Common myeloid progenitor, CD34-positive (primary cell): ENCODE data around the gene BICD2.

ENCODE experiments used
- CTCF ChIA-PET: fragments of 350-600 bp; sonication (Branson Sonifier 250); formaldehyde crosslinking; loops from one replicate; lab custom pipeline; 2021; ENCODE audit warnings: antibody characterized with exemption; lab: Charles Lee
- POLR2A ChIA-PET: fragments of 350-600 bp; sonication (Branson Sonifier 250); formaldehyde crosslinking; loops from one replicate; lab custom pipeline; 2021; ENCODE audit warnings: antibody characterized with exemption; lab: Charles Lee
- DNase-seq, 3 donors: peaks; one replicate each; pipeline versions ENCODE4 v3.0.0 to v3.0.0-alpha.2; 2013
- H3K27ac ChIP-seq, 2 experiments: 1 replicate in 1 of 2; 2 replicates in 1 of 2; pipeline ENCODE4 v1.7.0; 2013; ENCODE audit warnings: inconsistent platforms in 2 of 2, low read length in 2 of 2, mild to moderate bottlenecking in 2 of 2, low read depth in 1 of 2, moderate library complexity in 1 of 2; ENCODE audit not compliant: severe bottlenecking in 2 of 2, insufficient read depth in 1 of 2, poor library complexity in 1 of 2
- H3K27me3 ChIP-seq, 5 experiments: replicated peaks in 2 of 5; 1 replicate in 3 of 5; 2 replicates in 2 of 5; pipeline versions ENCODE4 v1.6.1 to v1.7.0; 2013; ENCODE audit warnings: low read length in 4 of 5, mild to moderate bottlenecking in 2 of 5, moderate library complexity in 2 of 5, inconsistent platforms in 1 of 5; ENCODE audit not compliant: insufficient read depth in 5 of 5, control insufficient read depth in 4 of 5
- H3K36me3 ChIP-seq, 4 experiments: 1 replicate in 2 of 4; 2 replicates in 2 of 4; pipeline versions ENCODE4 v1.6.1 to v1.7.0; 2013; ENCODE audit warnings: low read length in 3 of 4, control low read depth in 1 of 4, mild to moderate bottlenecking in 1 of 4; ENCODE audit not compliant: control insufficient read depth in 4 of 4, insufficient read depth in 4 of 4
- H3K4me1 ChIP-seq, 4 experiments: 1 replicate in 3 of 4; 2 replicates in 1 of 4; pipeline versions ENCODE4 v1.6.1 to v1.7.1; 2013; ENCODE audit warnings: low read length in 3 of 4, mild to moderate bottlenecking in 3 of 4, control low read depth in 1 of 4, inconsistent platforms in 1 of 4, moderate library complexity in 1 of 4; ENCODE audit not compliant: control insufficient read depth in 4 of 4, insufficient read depth in 4 of 4; ENCODE audit errors: control extremely low read depth in 1 of 4
- H3K4me3 ChIP-seq, 7 experiments: 1 replicate in 4 of 7; 2 replicates in 3 of 7; pipeline versions ENCODE4 v1.5.1 to v1.7.0; 2013; ENCODE audit warnings: mild to moderate bottlenecking in 7 of 7, low read length in 6 of 7, moderate library complexity in 6 of 7, inconsistent platforms in 2 of 7, low read depth in 2 of 7, control low read depth in 1 of 7; ENCODE audit not compliant: insufficient read depth in 4 of 7, control insufficient read depth in 1 of 7; ENCODE audit errors: extremely low read depth in 1 of 7
- H3K9me3 ChIP-seq, 5 experiments: 1 replicate in 4 of 5; 2 replicates in 1 of 5; pipeline versions ENCODE4 v1.6.1 to v1.7.1; 2013; ENCODE audit warnings: low read length in 4 of 5, mild to moderate bottlenecking in 2 of 5, inconsistent platforms in 1 of 5, low read depth in 1 of 5, moderate library complexity in 1 of 5; ENCODE audit not compliant: control insufficient read depth in 4 of 5, insufficient read depth in 2 of 5; ENCODE audit errors: control extremely low read depth in 1 of 5
- whole genome bisulfite sequencing: methylation state at CpG from one replicate; pipeline ENCODE4 v1.1.5; 2013; ENCODE audit not compliant: insufficient coverage; 5-methylcytosine and 5-hydroxymethylcytosine counted together

BICD2 gene

GRCh38 chr9:92746567-92747458 is 17.8 kb downstream of the BICD2 start:
- ChIA-PET CTCF (interaction anchor here (0.7 to 4.0 kb wide), 5 partner anchors 12 to 21 kb away, joined by 3 to 17 read pairs (median 7); partner anchors contain the start of gene BICD2), POLR2A (interaction anchor here (0.8 to 1.3 kb wide), 2 partner anchors 15 to 17 kb away, joined by 3 to 5 read pairs; no protein-coding TSS in a partner anchor)
- H3K9me3 ChIP-seq: peaks cover 0 to 11% (median 3%) of the 10 kb centered on the region in 5 experiments
- no peaks in the 10 kb centered on the region for H3K27me3 ChIP-seq
- H3K27ac ChIP-seq: no peak overlapping the region
- H3K4me3 ChIP-seq: no peak overlapping the region
- H3K36me3 ChIP-seq: peaks cover 0 to 13% (median 0%) of the 10 kb centered on the region in 4 experiments
- H3K4me1 ChIP-seq: peaks cover 0 to 47% (median 36%) of the 10 kb centered on the region in 4 experiments
- WGBS: 97% methylated on average over 9 of the region's 14 CpGs
- no peak for DNase-seq

GRCh38 chr9:92745881-92746280 is 18.8 kb downstream of the BICD2 start:
- H3K4me3 ChIP-seq: no peak overlapping the region
- POLR2A ChIA-PET: interaction anchor here (1.1 kb wide), 1 partner anchor 18 kb away, joined by 3 read pairs; no protein-coding TSS in a partner anchor
- peaks cover 0 to 3% (median 0%) of the 10 kb centered on the region in 5 experiments for H3K9me3 ChIP-seq
- no peak for DNase-seq
- WGBS: 100% methylated on average over 2 of the region's 6 CpGs
- peaks cover 0 to 13% (median 0%) of the 10 kb centered on the region in 4 experiments for H3K36me3 ChIP-seq
- peaks cover 4 to 55% (median 42%) of the 10 kb centered on the region in 4 experiments for H3K4me1 ChIP-seq
- no peaks in the 10 kb centered on the region for H3K27me3 ChIP-seq
- no peak overlapping the region for H3K27ac ChIP-seq
- CTCF ChIA-PET: interaction anchor here (0.9 to 2.7 kb wide), 4 partner anchors 11 to 45 kb away, joined by 3 to 7 read pairs (median 4); partner anchors contain the start of gene BICD2

GRCh38 chr9:92745331-92745730 is 19.3 kb downstream of the BICD2 start:
- 100% methylated on average over 2 of the region's 4 CpGs for WGBS
- peaks cover 0 to 1% (median 0%) of the 10 kb centered on the region in 5 experiments for H3K9me3 ChIP-seq
- no peak for DNase-seq
- H3K36me3 ChIP-seq: peaks cover 0 to 13% (median 0%) of the 10 kb centered on the region in 4 experiments
- ChIA-PET POLR2A (interaction anchor here (1.1 kb wide), 1 partner anchor 19 kb away, joined by 3 read pairs; no protein-coding TSS in a partner anchor), CTCF (interaction anchor here (0.6 to 2.7 kb wide), 8 partner anchors 11 to 46 kb away, joined by 3 to 11 read pairs (median 4); partner anchors contain the start of gene BICD2)
- peaks cover 7 to 60% (median 46%) of the 10 kb centered on the region in 4 experiments for H3K4me1 ChIP-seq
- no peak overlapping the region for H3K4me3 ChIP-seq
- H3K27ac ChIP-seq: peak overlapping the region in 1 of 2 experiments; percentile 29
- no peaks in the 10 kb centered on the region for H3K27me3 ChIP-seq

- Histone ChIP-seq H3K27ac (peak overlapping the region; percentile 62 to 81), H3K9me3 (no peaks in the 10 kb centered on the region), H3K27me3 (no peaks in the 10 kb centered on the region), H3K36me3 (no peaks in the 10 kb centered on the region), H3K4me1 (peaks cover 7 to 66% (median 52%) of the 10 kb centered on the region in 4 experiments), H3K4me3 (peak overlapping the region in 6 of 7 experiments; percentile 7 to 63 (median 43))
- ChIA-PET CTCF (interaction anchor here (0.9 to 2.2 kb wide), 3 partner anchors 15 to 24 kb away, joined by 3 to 13 read pairs (median 4); no protein-coding TSS in a partner anchor), POLR2A (interaction anchor here (1.8 kb wide), 1 partner anchor 71 kb away, joined by 6 read pairs; the partner anchor contains the start of gene IPPK)
- DNase-seq: no peak
- WGBS: 100% methylated on average over 2 of the region's 3 CpGs
Measured at GRCh38 chr9:92740969-92741368, 23.7 kb downstream of the BICD2 start.

GRCh38 chr9:92740446-92740961 is 24.1 kb downstream of the BICD2 start:
- Histone ChIP-seq H3K36me3 (no peaks in the 10 kb centered on the region), H3K9me3 (no peaks in the 10 kb centered on the region), H3K27ac (peak overlapping the region; percentile 62 to 81), H3K4me1 (peaks cover 7 to 62% (median 51%) of the 10 kb centered on the region in 4 experiments), H3K4me3 (peak overlapping the region in 6 of 7 experiments; percentile 7 to 63 (median 43)), H3K27me3 (no peaks in the 10 kb centered on the region)
- ChIA-PET POLR2A (interaction anchor here (1.4 to 1.8 kb wide), 2 partner anchors 24 to 70 kb away, joined by 4 to 6 read pairs; partner anchors contain the start of genes BICD2 and IPPK), CTCF (interaction anchor here (0.9 to 2.2 kb wide), 3 partner anchors 15 to 24 kb away, joined by 3 to 13 read pairs (median 4); no protein-coding TSS in a partner anchor)
- DNase-seq: peak; percentile 34 to 77 (median 68)
- 42% methylated on average over 2 of the region's 7 CpGs for WGBS

- peak overlapping the region in 3 of 7 experiments; percentile 35 to 63 (median 60) for H3K4me3 ChIP-seq
- H3K27me3 ChIP-seq: no peaks in the 10 kb centered on the region
- peak overlapping the region; percentile 62 to 81 for H3K27ac ChIP-seq
- H3K36me3 ChIP-seq: no peaks in the 10 kb centered on the region
- H3K9me3 ChIP-seq: no peaks in the 10 kb centered on the region
- H3K4me1 ChIP-seq: peaks cover 7 to 61% (median 49%) of the 10 kb centered on the region in 4 experiments
- ChIA-PET POLR2A (interaction anchor here (1.4 to 1.8 kb wide), 2 partner anchors 24 to 70 kb away, joined by 4 to 6 read pairs; partner anchors contain the start of genes BICD2 and IPPK), CTCF (interaction anchor here (0.9 to 2.2 kb wide), 3 partner anchors 14 to 23 kb away, joined by 3 to 13 read pairs (median 4); no protein-coding TSS in a partner anchor)
- DNase-seq: peak; percentile 43 to 68 (median 55)
- WGBS: 78% methylated on average over 1 of the region's 3 CpGs
Measured at GRCh38 chr9:92740009-92740408, 24.6 kb downstream of the BICD2 start.
